Caco-2 (cell line): ENCODE data around the gene KPNA3. TPM values are rescaled to one million over a fixed set of nuclear protein-coding genes. Genes with fewer than 3 reads are reported as not detected.
"Not testable (repeated sequence)": the region's sequence is repeated elsewhere in the genome, so short reads cannot be mapped to it uniquely, and the experiment has no call there.

Experiments used
- BruUV-seq: library from RNA; stranded (reverse); fragments of 400-500 nt; replicated peaks from 2 replicates; lab custom pipeline; 2021; lab: Mats Ljungman, UMichigan
- CTCF ChIA-PET: fragments of 300-600 bp; sonication (Branson Sonifier 250); formaldehyde crosslinking; loops from one replicate; lab custom pipeline; 2022; ENCODE audit warnings: antibody characterized with exemption; lab: Charles Lee
- POLR2A ChIA-PET: fragments of 300-600 bp; sonication (Branson Sonifier 250); formaldehyde crosslinking; loops from one replicate; lab custom pipeline; 2022; ENCODE audit warnings: antibody characterized with exemption; lab: Charles Lee
- DNase-seq, 2 experiments: peaks; one replicate each; pipeline versions ENCODE4 v3.0.0 to v3.0.0-alpha.2; 2020 to 2022
- H3K27me3 ChIP-seq: replicated peaks from 2 replicates; pipeline ENCODE4 v1.6.0; 2011; ENCODE audit warnings: low read length; ENCODE audit not compliant: control insufficient read depth, insufficient read depth
- H3K36me3 ChIP-seq: 2 replicates; pipeline ENCODE4 v1.5.1; 2011; ENCODE audit warnings: low read length; ENCODE audit not compliant: control insufficient read depth, insufficient read depth
- H3K4me1 ChIP-seq: fragments of 250-450 bp; sonication (Bioruptor Pico); 2 replicates; pipeline ENCODE4 v1.5.1; 2020; ENCODE audit warnings: mild to moderate bottlenecking
- H3K4me3 ChIP-seq: 2 replicates; pipeline ENCODE4 v1.5.1; 2011; ENCODE audit warnings: low read depth, mild to moderate bottlenecking, control low read depth, low read length
- H3K9me3 ChIP-seq: fragments of 250-450 bp; sonication (Bioruptor Pico); 2 replicates; pipeline ENCODE4 v1.5.1; 2020; ENCODE audit warnings: mild to moderate bottlenecking, moderate library complexity
- H3K27ac Mint-ChIP-seq: one replicate; pipeline ENCODE4 v1.8.0; 2022; ENCODE audit warnings: mixed read lengths; ENCODE audit not compliant: unreplicated experiment
- H3K27me3 Mint-ChIP-seq: one replicate; pipeline ENCODE4 v1.8.0; 2022; ENCODE audit warnings: mixed read lengths; ENCODE audit not compliant: insufficient read depth, unreplicated experiment
- H3K36me3 Mint-ChIP-seq: one replicate; pipeline ENCODE4 v1.8.0; 2022; ENCODE audit warnings: mild to moderate bottlenecking, mixed read lengths; ENCODE audit not compliant: insufficient read depth, unreplicated experiment
- H3K4me1 Mint-ChIP-seq: one replicate; pipeline ENCODE4 v1.8.0; 2022; ENCODE audit warnings: low read depth, mixed read lengths; ENCODE audit not compliant: unreplicated experiment
- H3K4me3 Mint-ChIP-seq: one replicate; pipeline ENCODE4 v1.8.0; 2022; ENCODE audit warnings: mild to moderate bottlenecking, moderate library complexity, mixed read lengths; ENCODE audit not compliant: unreplicated experiment
- H3K9me3 Mint-ChIP-seq: one replicate; pipeline ENCODE4 v1.8.0; 2022; ENCODE audit warnings: mixed read lengths; ENCODE audit not compliant: unreplicated experiment
- intact Hi-C: fragments of 100-400 bp; cut with micrococcal nuclease; formaldehyde crosslinking; loops from one replicate; pipeline ENCODE4 v1.10.0; 2022; ENCODE audit not compliant: unreplicated experiment
- total RNA-seq: library from RNA; stranded (reverse); gene quantifications from 2 replicates; pipeline ENCODE4 v1.2.3, GENCODE V29; 2022
- TF ChIP-seq, protein P1 (sequence below), 2 experiments: fragments of 200-600 bp in 1 of 2; IDR thresholded peaks; 1 replicate in 1 of 2; 2 replicates in 1 of 2; pipeline versions ENCODE4 v1.5.1 to v1.8.0; 2011 to 2022; ENCODE audit warnings: antibody characterized with exemption in 1 of 2, control low read depth in 1 of 2, inconsistent platforms in 1 of 2, low read depth in 1 of 2, low read length in 1 of 2, mild to moderate bottlenecking in 1 of 2, moderate library complexity in 1 of 2; ENCODE audit not compliant: insufficient read depth in 1 of 2, severe bottlenecking in 1 of 2, unreplicated experiment in 1 of 2

Gene KPNA3
- total RNA-seq, 1 experiment from 2014 or later, result 81.9 TPM

DNA sequence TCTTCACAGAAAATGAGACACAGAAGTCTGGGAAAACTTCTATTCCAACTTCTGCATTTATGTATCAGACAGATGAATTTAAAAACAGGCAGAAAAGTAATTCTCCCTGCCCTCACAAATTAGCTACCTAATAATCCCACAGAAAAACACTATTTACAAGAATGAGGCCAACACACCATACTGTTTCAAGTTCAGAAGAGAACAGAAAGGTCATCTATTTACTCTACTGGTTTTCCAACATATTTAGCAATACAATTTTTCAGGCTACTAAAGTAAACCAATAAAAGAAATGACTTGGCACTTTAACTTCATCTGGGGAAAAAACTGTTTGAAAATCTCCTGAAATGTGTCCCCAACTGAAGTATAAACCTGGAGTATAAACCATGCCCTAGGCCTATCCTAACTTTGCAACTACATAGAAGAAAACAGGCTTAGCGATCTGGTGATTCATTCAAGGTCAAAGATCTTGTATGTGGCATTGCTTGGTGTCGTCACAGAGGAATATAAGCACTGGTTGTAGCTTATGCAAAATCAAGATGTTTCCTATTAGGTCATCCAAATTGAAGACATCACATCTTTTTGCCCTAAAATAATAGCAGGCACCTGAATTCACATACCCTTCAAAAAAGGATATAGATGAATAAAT lies 81.1 kb downstream of the KPNA3 start:
- TF ChIP-seq, protein P1, sequence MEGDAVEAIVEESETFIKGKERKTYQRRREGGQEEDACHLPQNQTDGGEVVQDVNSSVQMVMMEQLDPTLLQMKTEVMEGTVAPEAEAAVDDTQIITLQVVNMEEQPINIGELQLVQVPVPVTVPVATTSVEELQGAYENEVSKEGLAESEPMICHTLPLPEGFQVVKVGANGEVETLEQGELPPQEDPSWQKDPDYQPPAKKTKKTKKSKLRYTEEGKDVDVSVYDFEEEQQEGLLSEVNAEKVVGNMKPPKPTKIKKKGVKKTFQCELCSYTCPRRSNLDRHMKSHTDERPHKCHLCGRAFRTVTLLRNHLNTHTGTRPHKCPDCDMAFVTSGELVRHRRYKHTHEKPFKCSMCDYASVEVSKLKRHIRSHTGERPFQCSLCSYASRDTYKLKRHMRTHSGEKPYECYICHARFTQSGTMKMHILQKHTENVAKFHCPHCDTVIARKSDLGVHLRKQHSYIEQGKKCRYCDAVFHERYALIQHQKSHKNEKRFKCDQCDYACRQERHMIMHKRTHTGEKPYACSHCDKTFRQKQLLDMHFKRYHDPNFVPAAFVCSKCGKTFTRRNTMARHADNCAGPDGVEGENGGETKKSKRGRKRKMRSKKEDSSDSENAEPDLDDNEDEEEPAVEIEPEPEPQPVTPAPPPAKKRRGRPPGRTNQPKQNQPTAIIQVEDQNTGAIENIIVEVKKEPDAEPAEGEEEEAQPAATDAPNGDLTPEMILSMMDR (IDR thresholded peaks at IDR 0.05; ENCODE audit: insufficient read depth in 1 of 2, low read depth in 1 of 2, low read length in 1 of 2, severe bottlenecking in 1 of 2, unreplicated experiment in 1 of 2), result no peak
- peaks cover 6% of the 10 kb centered on the region for H3K4me1 Mint-ChIP-seq
- DNase-seq, result no peak
- H3K4me3 ChIP-seq, result no peak overlapping the region
- ChIA-PET POLR2A (no interaction called here), CTCF (no interaction called here)
- intact Hi-C loops, result no loop called here
- H3K27me3 Mint-ChIP-seq, result no peaks in the 10 kb centered on the region
- H3K27me3 ChIP-seq, result no peaks in the 10 kb centered on the region
- no peaks in the 10 kb centered on the region for H3K4me1 ChIP-seq
- H3K9me3 Mint-ChIP-seq, result peaks cover 19% of the 10 kb centered on the region
- H3K4me3 Mint-ChIP-seq, result no peak overlapping the region
- H3K9me3 ChIP-seq, result peaks cover 16% of the 10 kb centered on the region
- H3K36me3 Mint-ChIP-seq, result peaks cover 73% of the 10 kb centered on the region
- H3K27ac Mint-ChIP-seq, result no peak overlapping the region
- H3K36me3 ChIP-seq, result no peaks in the 10 kb centered on the region; the same call in 1 of the 2 replicates
- BruUV-seq, result no TSS peak

DNA sequence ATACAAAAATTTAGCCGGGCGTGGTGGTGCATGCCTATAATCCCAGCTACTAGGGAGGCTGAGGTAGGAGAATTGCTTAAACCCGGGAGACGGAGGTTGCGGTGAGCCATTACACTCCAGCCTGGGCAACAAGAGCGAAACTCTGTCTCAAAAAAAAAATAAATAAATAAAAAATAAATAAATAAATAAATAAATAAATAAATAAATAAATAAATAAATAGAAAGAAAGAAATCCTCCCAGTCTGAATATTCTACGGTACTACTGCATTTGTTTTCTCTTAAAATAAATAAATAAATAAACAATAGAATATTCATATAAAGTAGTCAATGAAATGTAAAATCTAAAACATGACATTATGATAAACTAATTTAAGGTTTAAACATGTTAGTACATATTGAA lies 88.2 kb downstream of the KPNA3 start:
- H3K36me3 Mint-ChIP-seq, result peaks cover 67% of the 10 kb centered on the region
- DNase-seq, H3K4me1 Mint-ChIP-seq, H3K9me3 ChIP-seq, BruUV-seq, intact Hi-C loops, H3K36me3 ChIP-seq, H3K4me3 ChIP-seq, H3K9me3 Mint-ChIP-seq, H3K4me3 Mint-ChIP-seq, H3K27me3 ChIP-seq, H3K27me3 Mint-ChIP-seq, H3K4me1 ChIP-seq, POLR2A ChIA-PET, H3K27ac Mint-ChIP-seq, CTCF ChIA-PET: not testable (repeated sequence)

DNA sequence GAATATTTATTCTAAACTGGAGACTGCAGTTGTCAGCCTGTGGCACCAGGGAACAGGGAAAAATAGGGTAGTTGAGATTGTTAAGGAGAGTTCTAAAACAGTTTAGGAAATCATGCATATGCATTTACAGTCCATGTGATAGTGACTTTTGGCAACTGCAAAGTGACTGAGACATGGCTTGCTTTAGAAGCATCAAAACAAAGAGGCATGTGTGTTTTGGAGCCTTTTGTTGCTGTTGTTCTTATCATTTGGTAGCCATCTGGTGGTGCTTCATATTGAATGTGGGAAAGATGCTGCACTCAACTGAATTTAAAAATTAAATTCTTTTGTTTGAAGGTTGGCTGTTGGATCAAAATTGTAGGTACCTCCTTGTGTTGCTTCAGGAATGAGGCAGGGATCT lies 91.0 kb downstream of the KPNA3 start:
- CTCF ChIA-PET, result no interaction called here
- Histone ChIP-seq H3K4me3 (no peak overlapping the region), H3K27me3 (no peaks in the 10 kb centered on the region), H3K9me3 (no peaks in the 10 kb centered on the region), H3K4me1 (no peaks in the 10 kb centered on the region), H3K36me3 (peaks cover 6% of the 10 kb centered on the region; the same call in 1 of the 2 replicates)
- no peaks in the 10 kb centered on the region for H3K4me1 Mint-ChIP-seq
- no peaks in the 10 kb centered on the region for H3K9me3 Mint-ChIP-seq
- H3K4me3 Mint-ChIP-seq, result no peak overlapping the region
- intact Hi-C loops, result no loop called here
- no TSS peak for BruUV-seq
- H3K36me3 Mint-ChIP-seq, result peaks cover 70% of the 10 kb centered on the region
- TF ChIP-seq, protein P1 (IDR thresholded peaks at IDR 0.05; ENCODE audit: insufficient read depth in 1 of 2, low read depth in 1 of 2, low read length in 1 of 2, severe bottlenecking in 1 of 2, unreplicated experiment in 1 of 2), result no peak
- H3K27me3 Mint-ChIP-seq, result no peaks in the 10 kb centered on the region
- H3K27ac Mint-ChIP-seq, result no peak overlapping the region
- POLR2A ChIA-PET, result no interaction called here
- no peak for DNase-seq
